Amniotic epithelial cell (primary cell): Measurements from ENCODE around the gene ABHD2.
A peak's percentile ranks its signal among the peaks of the same experiment; 100 is the strongest.
"Not testable (repeated sequence)": the region's sequence is repeated elsewhere in the genome, so short reads cannot be mapped to it uniquely, and the experiment has no call there.

Source experiments
- DNase-seq: peaks from one replicate; pipeline ENCODE4 v3.0.0-alpha.2; 2010; ENCODE audit warnings: low read depth

ABHD2 gene

DNA sequence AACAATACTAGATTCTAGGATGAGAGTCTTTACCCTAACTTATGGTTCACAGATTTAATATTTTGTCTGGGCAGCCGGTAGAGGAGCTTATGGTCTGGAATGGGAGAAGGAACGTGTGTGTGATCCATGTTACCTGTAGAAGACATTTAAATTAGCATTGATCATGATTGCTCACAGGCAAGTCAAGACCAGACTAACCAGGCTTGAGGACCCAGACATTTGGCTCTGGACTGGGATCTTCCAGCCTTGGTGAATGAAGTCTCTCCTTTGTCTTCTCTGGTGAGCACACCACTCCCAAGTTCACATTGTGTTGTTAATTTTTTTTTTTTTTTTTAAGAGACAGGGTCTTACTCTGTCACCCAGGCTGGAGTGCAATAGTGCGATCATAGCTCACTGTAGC is 11.7 kb downstream of the ABHD2 start:
- no peak for DNase-seq

DNA sequence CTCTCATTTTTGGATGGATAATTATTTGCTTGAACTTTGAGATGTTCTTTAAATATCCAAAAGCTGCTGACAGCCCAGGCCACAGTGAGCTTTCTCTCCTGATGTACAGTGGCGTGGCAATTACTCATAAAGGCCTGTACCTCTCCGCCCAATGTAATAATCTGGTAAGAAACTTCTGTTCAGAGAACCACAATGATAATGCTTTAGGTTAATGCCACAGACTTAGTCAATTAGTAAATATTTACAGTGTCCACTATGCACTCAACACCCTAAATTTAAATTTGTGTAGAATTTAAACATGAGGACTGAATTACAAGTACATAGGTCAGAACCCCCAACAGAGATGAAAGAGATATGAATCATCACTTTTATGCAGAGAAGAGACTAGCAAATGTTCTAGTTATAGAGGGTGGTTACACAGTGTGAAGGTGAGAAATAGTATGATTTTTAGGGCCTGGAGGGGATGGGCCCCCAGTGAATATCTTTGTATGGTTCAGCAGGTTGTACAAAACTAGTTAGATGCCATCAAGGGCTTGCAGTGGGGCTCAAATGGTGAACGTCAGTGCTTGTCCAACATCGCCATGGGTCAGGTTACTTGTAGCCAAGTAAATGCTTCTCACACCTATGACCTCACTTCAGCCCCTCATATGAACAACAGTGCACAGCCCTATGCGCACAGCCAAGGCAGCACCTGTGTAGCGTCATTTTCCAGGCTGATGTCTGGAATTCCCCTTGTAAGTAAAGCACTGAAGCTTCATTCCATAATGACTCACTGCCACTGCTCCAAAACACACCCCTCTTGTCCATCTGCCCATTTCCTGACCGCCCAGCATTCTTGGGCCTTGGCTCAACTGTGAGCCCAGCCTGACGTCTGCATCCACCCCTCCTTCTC is 13.3 kb downstream of the ABHD2 start:
- peak; percentile 97 for DNase-seq

DNA sequence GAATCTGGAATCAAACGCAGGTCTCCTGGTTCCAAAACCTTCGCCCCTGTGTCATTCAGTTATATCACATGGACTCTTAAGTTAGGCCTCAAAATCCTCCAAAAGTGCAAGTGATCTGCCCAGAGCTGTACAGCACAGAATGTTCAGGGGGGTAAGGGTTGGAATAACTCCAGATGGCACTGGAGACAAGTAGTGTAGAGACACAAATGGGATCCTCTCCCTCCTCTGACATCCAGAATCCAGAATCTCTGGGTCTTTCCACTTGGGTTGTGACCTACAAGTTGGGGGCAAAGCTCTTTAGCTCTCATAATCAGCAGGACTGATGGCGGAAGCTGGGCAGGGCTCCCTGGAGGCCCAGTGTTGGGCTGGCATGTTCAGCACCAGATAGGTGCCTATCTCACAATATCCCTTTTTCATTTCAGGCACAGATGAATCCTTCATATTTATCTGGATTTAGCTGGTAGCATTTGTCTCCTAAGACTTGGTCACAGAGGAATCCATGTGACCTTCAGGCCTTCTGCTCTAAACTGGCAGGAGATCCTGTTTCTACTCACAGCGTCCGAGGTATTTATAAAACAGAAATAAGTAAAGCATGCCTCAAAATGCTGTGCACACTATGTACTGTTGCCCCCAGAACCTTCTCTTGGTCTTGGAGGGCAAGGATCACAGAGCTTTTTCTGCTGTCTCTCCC is 15.4 kb downstream of the ABHD2 start:
- no peak for DNase-seq

DNA sequence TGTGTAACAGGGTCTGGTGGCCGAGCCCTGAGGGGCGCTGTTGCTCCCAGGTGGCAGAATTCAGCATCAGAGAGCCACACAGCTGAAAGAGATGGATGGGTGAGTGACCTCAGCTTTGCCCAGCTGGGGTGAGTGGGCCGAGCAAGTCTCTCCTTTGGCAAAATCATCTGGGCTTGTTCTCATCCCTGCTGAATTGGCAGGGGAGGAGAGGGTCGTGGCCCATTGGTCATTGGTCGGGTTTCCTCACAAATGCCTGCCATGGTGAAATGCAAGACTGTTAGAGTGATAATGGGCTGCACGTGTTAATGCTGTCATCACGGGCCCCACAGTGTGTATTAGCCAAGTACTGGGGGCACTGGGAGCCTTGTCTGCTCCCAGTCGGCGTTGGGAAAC is 15.9 kb downstream of the ABHD2 start:
- peak; percentile 70 for DNase-seq

DNA sequence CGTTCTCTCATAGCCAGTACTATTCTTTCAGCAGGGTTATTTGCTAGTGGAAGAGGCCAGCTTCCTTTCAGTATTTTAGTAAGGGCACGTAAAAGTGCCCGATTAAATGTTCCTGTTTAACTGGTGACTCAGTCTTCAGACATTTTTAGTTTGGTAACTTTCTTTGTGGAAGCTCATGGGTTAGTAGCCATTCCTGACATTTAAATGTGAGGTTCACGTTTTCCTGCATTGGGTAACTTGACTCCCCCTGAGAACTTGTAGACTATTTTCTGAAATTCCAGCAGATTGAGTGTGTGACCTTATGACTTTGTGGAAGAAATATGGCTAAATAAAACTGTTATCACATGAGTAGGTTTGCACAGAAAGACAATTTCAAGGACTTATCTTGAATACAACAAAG is 16.9 kb downstream of the ABHD2 start:
- peak; percentile 99 for DNase-seq

DNA sequence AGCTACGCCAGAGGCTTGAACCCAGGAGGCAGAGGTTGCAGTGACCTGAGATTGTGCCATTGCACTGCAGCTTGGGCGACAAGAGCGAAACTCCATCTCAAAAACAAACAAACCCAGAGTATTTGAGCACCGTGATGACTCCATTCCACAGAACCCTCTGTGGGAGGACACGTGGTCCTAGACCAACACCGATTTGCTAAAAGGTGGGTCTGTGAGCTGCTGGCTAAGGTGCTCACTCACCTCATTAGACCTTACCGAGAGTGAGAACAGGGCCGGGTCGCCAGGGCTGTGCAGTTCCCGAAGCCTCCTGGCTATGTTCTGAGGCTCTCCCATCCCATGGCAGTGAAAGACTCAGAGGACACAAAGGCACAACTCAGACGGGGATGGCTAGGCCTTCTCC is 17.9 kb downstream of the ABHD2 start:
- no peak for DNase-seq

DNA sequence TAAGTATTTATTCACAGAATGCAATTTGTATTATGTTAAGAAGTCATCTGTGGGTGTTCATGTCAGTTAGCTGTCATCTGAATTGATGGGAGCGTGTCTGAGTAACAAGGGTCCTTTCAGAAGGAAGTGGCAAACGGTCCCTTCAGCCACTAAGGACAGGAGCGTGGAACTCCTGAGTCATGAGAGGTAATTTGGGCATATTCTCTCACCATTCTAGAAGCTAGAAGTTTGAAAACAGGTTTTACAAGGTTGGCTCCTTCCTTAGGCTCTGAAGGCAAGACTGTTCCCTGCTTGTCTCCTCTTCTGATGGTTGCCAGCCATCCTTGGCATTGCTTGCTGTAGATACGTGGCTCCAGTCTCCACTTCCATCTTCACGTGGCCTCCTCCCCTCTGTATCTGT is 19.7 kb downstream of the ABHD2 start:
- DNase-seq = no peak

DNA sequence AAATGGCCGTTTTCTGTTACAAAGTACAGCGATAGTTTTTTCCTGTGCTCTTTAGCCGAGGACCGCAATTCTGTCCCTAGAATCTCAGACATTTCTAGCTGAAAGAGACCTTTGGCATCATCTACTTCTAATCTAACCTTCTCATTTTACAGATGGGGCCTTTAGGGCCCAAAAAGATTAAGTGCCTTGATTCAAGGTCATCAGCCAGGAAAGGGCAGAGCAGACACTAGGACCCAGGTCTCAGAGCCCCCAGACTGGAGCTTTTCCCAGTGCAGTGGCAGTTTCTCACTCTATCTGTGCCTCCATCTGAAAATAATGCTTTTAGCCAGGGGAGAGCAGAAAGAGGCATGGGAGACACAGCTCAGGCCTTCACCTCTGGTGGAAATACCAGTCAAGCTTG is 20.6 kb downstream of the ABHD2 start:
- no peak for DNase-seq

DNA sequence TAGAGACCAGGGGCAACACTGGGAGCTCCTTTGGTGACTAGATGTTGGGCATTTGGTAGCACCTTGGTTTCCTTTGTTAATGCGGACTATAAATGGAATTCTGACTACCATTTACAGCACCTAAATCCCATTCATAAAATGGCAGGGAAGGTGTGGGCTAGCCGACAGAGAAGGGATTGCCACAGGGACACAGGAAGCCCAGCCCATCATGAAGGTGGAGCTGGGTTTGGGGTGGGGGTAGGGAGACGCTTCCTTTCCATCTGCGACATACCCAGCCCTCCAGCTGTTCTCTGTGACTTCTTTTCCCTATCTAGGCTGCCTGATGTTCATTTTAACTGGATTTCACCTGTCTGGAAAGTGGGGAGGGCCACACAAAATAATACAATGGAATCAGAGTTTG is 21.0 kb downstream of the ABHD2 start:
- no peak for DNase-seq

DNA sequence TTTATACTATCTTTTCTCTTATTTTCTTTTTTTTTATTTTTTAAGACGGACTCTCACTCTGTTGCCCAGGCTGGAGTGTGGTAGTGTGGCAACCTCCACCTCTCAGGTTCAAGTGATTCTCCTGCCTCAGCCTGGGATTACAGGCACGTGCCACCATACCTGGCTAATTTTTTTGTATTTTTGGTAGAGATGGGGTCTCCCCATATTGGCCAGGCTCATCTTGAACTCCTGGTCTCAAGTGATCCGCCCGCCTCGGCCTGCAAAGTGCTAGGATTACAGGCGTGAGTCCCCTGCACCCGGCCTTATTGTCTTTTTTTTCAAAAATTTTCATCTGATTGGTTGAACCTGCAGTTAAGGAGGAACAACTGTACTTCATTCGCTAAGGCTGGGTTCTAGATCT is 21.8 kb downstream of the ABHD2 start:
- no peak for DNase-seq

DNA sequence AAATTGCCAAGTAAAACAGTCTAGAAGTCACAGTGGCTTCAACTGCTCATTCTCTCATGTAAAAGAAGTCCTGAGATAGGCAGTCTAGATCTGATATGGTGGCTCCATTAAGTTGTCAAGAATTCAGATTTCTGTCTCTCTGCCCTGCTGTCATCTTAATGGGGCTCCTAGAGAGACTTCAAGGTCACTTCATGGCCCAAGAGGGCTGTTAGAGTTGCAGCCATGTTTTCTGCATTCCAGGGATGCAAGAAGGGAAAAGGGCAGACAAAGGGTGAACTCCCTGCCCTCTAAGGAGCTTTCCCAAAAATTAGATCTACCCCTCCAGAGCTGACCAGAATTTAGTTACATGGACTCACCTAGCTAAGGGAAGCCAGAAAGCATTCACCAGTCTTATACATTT is 23.1 kb downstream of the ABHD2 start:
- no peak for DNase-seq

DNA sequence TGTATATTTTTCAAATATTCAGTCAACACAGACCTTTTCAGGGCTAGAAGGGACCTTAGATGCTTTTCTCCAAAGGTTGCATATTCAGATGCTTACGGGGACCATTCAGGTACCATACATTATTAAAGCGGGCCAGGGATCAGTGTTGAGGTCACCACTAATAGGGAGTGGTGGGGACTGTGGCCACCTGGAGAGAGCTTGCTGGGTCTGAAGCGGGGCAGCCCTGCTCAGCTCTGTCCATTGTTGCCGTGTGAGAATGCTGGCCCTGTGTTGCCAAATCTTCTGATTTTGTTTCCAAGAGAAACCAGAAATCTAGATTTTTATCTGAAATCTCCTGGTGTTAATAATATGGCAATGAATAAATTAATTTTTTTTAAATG is 23.7 kb downstream of the ABHD2 start:
- DNase-seq = no peak

DNA sequence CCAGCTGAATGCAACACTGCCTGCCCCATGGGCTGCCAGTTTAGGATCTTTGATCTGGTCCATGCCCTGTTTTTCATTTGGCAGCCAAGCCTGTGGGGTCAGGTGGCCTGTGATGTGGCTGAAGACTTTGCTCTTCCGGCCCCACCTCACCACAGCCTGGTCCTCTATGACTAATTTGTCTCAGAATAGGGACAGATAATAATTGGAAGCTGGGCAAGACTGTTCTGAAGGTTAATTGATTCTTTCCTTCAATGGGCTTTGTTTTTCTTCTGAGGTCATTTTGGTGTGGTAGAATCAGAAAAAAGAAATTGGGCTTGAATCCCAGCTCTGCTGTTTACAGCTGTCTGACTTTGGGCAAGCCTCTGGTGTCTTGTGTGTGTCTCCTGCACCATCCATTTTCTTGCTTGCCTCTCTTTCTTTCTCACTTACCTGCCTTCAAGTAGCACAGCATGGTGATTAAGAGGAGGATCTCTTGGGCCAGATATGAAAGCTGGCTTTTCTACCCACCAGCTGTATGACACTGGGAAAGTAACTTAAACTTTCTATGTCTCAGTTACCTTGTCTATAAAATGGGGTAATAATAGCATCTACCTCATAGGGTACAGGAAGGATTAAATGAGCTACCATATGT is 24.2 kb downstream of the ABHD2 start:
- DNase-seq = no peak

DNA sequence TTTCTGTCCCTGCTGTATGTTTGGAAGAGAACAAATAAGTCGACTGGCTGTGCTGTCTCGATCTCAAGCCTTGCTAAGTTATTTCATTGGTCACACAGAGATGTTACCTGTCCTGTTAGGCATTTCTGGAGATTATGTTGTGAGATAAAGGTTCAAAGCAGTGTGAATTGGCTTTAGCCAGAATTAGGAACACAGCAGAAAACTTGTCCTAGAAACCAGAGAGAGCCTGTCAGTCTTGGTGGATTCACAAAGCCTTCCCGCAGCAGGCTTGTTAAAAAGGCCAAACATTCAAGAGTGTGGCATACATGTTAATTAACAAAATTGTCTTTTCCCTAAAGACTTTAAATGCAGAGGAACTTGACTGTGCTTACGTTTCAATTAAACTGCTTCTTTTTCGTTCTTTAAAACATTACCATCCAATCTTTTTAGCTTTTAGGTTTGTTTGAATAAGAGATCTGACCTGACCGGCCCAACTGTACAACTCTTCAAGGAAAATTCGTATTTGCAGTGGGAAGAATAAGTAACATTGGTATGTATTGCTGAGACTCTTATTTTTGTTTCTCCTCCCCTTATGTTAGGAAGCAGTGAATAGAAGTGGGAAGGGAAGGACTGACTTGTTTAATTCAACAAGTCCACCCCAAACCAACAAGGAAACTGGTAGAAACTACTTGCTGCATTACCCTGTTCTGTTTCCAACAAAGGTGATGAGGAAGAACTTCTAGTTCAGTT is 25.2 kb downstream of the ABHD2 start:
- DNase-seq = no peak

DNA sequence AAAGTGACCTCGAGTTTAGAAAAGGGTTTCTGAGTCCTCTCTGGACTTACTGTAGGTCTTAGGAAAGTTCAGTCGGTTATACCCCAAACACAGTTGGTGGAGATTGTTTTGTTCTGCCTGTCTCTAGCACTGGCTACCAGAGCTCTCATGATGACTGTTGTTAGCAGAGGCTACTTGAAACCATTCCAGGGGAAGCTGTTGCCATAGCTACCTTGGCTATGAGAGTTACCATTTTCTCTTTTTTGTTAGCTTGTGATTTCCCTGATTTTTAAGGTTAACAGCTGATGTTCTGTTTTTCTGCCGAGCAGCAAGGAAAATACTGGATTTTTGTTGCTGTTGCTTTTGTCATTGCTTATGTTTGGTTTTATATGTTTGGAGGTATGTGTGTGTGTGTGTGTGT is 26.7 kb downstream of the ABHD2 start:
- peak; percentile 65 for DNase-seq

DNA sequence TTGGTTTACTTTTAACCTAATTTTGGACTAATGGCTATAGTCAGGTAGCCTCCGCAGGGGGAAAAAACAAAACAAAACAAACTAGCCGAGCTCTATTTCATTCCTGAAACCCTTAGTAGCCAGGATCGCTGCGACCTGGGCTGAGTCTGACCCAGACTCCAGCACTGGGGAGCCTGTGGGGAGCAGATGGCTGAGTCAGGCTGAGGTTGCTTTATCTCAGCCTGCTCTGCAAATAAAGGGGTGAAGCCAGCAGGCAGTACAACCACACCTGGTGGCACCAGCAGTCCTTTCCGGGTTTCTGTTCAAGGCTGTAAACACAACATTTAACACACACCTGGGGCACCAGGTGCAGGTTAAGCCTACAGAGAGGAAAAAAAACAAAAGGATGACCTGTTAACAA is 27.3 kb downstream of the ABHD2 start:
- no peak for DNase-seq

DNA sequence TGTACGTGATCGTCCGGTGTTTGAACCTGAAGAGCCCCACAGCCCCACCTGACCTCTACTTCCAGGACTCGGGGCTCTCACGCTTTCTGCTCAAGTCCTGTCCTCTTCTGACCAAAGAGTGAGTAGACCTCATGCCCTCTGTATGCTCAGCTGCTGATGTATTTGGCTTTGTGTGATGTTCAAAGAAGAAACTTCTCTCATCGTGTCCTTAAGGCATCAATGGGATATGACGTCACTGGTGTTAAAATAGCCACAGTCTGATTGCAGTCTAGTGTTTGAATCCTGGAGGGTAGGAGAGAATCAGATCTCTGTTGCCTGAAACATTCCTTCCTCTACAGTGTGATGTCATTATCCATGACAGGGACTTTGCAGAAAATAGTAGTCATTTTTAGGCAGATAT is 28.1 kb downstream of the ABHD2 start:
- DNase-seq = no peak

DNA sequence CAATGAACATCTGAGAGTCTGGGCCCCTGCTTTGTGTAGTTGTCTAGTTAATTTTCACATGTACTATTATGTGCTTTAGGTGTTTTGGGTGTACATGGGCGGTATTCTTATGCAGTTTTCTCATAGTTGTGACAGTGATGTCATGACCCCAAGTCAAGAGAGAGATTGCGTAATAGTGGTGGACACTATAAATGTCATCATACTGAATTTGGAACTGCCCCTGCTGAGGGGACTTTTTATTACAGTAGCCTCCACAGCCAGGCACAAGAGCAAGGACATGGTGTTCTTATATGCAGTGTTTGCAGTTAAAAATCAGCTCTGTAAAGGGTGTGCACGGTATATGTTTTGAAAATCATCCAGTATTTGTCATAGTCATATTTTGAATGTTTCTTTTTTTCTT is 29.5 kb downstream of the ABHD2 start:
- DNase-seq = no peak

DNA sequence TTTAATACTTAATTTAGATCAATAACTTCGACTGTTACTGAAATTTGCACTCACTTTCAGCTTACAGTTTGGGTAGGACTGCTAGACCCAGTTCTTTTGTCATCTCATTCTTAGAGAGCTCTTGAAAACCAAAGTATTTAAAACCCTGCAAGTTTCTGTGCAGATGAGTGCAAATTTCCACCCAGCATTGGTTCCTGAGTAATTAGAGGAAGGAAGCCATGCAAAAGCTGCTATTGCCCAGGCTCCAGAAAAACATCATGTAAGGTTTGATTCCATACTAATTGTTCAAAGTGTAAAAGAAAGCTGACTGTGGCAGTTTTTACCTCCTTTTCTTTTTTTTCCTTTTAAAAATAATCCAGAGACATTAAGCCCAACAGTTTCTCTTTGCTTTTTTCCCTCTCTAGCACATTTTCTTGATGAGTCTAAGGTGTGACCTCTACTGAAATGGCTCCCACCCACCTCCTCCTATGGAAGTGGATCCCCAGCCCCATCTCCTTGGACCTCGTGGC is 30.3 kb downstream of the ABHD2 start:
- no peak for DNase-seq

DNA sequence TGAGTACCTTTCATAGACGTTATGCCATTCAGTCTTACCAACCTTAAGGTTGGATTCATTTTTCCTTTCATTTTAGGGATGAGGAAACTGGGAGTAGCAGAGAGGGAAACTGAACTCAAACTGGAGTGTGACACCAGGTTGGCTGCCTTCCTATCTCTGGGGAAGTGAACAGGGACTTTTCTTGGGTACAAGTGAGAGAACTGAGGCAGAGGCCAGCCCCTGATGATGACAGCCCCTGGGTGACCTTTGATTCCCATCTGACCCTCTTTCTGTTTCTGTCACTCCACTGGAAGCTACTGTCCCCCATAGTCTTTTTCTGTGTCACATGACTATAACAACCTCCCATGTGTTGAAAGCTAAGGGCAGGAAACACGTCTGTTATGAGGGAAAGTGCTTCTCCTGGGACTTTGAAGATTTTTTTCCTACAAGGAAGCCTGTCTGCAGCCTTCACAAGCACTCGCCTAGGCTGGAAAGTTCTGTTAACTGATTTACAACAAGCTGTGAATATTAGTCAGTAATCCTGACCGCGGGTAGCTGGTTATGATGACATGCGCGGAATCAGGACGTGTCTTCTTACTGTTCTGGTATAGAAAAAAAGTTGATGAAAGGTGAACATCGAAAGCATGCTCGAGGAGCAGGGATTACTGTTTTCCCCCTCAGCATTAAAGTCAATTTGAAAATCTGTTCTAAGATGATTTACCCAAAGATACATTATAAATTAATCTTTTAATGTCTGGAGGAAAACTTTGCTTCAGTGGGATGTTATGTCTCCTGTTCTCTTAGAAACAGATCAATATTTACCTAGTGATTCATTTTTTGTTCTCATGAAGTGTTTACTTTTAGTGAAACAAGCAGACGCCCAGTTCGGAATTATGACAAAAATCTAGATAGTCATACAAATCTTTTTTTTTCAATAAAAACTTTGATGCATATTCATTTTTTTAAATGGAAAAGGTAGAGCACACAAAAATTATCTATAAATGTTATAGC is 31.5 kb downstream of the ABHD2 start:
- peak; percentile 74 for DNase-seq

DNA sequence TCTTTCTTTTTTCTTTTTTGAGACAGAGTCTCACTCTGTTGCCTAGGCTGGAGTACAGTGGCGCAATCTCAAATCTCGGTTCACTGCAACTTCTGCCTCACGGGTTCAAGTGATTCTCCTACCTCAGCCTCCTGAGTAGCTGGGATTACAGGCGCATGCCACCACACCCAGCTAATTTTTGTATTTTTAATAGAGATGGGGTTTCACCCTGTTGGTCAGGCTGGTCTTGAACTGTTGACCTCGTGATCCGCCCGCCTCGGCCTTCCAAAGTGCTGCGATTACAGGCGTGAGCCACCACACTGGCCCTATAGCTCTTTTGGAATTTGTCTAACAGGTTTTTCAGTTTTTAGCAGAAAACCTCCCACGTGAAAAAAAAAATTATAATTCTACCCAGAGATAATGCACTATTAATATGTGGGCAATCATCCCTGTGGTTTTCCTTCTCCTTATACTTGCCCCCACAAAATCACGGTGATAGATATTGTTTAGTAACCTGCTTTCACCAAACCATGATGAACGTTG is 32.3 kb downstream of the ABHD2 start:
- not testable (repeated sequence) for DNase-seq
